Osteocyte (in vitro differentiated cells): ENCODE data around the gene ZNF778. TPM values are rescaled to one million over a fixed set of nuclear protein-coding genes. Genes with fewer than 3 reads are reported as not detected.

Experiments
- DNase-seq: peaks from one replicate; pipeline ENCODE4 v3.0.0; 2021; ENCODE audit warnings: mixed read lengths; ENCODE audit not compliant: unreplicated experiment; ENCODE audit errors: extremely low spot score
- H3K27ac Mint-ChIP-seq: one replicate; pipeline ENCODE4 v1.8.0; 2021; ENCODE audit warnings: mild to moderate bottlenecking, mixed read lengths; ENCODE audit not compliant: unreplicated experiment
- H3K27me3 Mint-ChIP-seq: one replicate; pipeline ENCODE4 v1.8.0; 2021; ENCODE audit warnings: mixed read lengths; ENCODE audit not compliant: unreplicated experiment
- H3K36me3 Mint-ChIP-seq: one replicate; pipeline ENCODE4 v1.8.0; 2021; ENCODE audit warnings: mixed read lengths; ENCODE audit not compliant: unreplicated experiment
- H3K4me1 Mint-ChIP-seq: one replicate; pipeline ENCODE4 v1.8.0; 2021; ENCODE audit warnings: mixed read lengths; ENCODE audit not compliant: unreplicated experiment
- H3K4me3 Mint-ChIP-seq: one replicate; pipeline ENCODE4 v1.8.0; 2021; ENCODE audit warnings: mild to moderate bottlenecking, moderate library complexity, mixed read lengths; ENCODE audit not compliant: unreplicated experiment
- H3K9me3 Mint-ChIP-seq: one replicate; pipeline ENCODE4 v1.8.0; 2021; ENCODE audit warnings: mixed read lengths; ENCODE audit not compliant: unreplicated experiment
- CTCF ChIP-seq: fragments of 200-600 bp; sonication (generic); IDR thresholded peaks from 2 replicates; pipeline ENCODE4 v1.5.0; 2021; ENCODE audit warnings: antibody characterized with exemption, mild to moderate bottlenecking, moderate library complexity
- total RNA-seq: library from RNA; stranded (reverse); gene quantifications from 2 replicates; pipeline ENCODE4 v1.2.1, GENCODE V29; 2021

ZNF778 gene
- total RNA-seq, 1 donor from 2014 or later, result 10.5 TPM

DNA sequence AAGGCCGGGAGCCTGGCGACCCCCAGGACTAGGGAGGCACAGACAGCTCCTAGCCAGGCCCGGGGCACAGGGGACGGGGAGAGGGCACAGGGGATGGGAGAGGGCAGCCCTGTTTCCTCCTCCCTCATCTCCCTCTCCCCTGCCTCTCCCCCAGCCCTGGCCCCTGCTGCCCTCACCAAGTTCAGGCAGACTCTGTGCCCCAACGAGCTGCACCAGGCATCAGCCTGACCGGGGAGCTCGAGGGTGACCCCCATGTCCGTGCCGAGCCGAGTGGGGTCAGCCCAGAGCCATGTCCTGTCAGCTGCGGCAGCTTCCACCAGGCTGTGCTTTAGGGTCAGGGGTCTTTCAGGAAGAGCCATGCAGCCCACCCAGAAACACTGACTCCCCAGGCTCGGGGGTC lies 40.0 kb upstream of the ZNF778 start:
- H3K4me3 Mint-ChIP-seq, result no peak overlapping the region
- H3K27ac Mint-ChIP-seq, result no peak overlapping the region
- H3K36me3 Mint-ChIP-seq, result no peaks in the 10 kb centered on the region
- no peaks in the 10 kb centered on the region for H3K9me3 Mint-ChIP-seq
- peaks cover 16% of the 10 kb centered on the region for H3K4me1 Mint-ChIP-seq
- no peak for DNase-seq
- H3K27me3 Mint-ChIP-seq, result no peaks in the 10 kb centered on the region
- no peak for TF ChIP-seq CTCF

- Mint-ChIP-seq H3K4me3 (no peak overlapping the region), H3K27me3 (no peaks in the 10 kb centered on the region), H3K36me3 (no peaks in the 10 kb centered on the region), H3K4me1 (peaks cover 9% of the 10 kb centered on the region), H3K9me3 (no peaks in the 10 kb centered on the region), H3K27ac (no peak overlapping the region)
- no peak for DNase-seq
- no peak for TF ChIP-seq CTCF
Observed at GRCh38 chr16:89178453-89179147, 38.9 kb upstream of the ZNF778 start.

GRCh38 chr16:89179148-89179484 lies 38.4 kb upstream of the ZNF778 start:
- Mint-ChIP-seq H3K4me1 (peaks cover 5% of the 10 kb centered on the region), H3K27ac (no peak overlapping the region), H3K36me3 (no peaks in the 10 kb centered on the region)

DNA sequence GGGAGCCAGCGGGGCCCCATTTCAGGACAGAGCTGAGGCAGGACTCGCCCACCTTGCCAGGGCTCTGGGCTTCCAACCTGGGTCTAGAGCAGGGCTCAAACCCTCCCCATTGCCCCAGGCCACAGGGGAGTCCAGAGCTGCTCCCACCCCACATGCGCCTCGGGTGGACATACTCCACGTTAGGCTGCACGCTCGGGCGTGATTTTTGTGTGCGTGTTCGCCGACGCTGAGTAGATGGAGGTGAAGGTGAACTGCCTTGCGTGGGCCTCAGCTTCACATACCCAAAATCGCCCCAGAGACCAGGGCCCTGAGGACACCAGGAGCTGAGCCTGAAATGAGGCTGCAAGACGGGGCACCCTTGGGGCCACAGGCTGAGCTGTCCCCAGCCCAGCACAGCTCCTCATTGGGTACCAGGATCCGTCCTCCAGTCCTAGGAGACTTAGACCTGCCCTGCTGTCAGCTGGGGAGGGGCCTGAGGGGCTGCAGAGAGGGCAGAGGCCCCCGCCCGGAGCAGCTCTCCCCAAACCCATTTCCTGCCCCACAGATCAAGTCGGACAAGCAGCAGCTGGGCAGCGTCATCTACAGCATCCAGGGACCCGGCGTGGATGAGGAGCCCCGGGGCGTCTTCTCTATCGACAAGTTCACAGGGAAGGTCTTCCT lies 37.7 kb upstream of the ZNF778 start:
- H3K27me3 Mint-ChIP-seq, result no peaks in the 10 kb centered on the region
- DNase-seq, result no peak
- no peaks in the 10 kb centered on the region for H3K9me3 Mint-ChIP-seq
- H3K4me1 Mint-ChIP-seq, result peaks cover 2% of the 10 kb centered on the region
- no peak overlapping the region for H3K27ac Mint-ChIP-seq
- H3K36me3 Mint-ChIP-seq, result no peaks in the 10 kb centered on the region
- no peak overlapping the region for H3K4me3 Mint-ChIP-seq
- TF ChIP-seq CTCF, result no peak

More at GRCh38 chr16:89179148-89179484, 38.4 kb upstream of the ZNF778 start:
- H3K27me3 Mint-ChIP-seq, result no peaks in the 10 kb centered on the region
- H3K4me3 Mint-ChIP-seq, result no peak overlapping the region
- no peak for DNase-seq
- H3K9me3 Mint-ChIP-seq, result no peaks in the 10 kb centered on the region
- no peak for TF ChIP-seq CTCF

DNA sequence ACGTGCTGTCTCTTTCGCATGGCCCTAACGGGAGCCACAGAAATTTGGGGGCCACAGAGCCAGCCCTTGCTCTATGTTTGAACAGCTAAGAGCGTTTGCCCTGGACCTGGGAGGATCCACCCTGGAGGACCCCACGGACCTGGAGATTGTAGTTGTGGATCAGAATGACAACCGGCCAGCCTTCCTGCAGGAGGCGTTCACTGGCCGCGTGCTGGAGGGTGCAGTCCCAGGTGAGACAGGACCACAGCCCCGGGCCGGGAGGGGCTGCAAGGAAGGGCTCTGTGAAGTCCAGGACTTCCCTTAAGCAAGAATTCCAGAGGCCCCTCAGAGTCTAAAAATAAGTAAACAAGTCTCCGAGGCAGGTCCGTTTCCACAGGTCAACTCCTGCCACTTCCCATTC lies 34.0 kb upstream of the ZNF778 start:
- Mint-ChIP-seq H3K36me3 (no peaks in the 10 kb centered on the region), H3K27me3 (no peaks in the 10 kb centered on the region), H3K4me3 (no peak overlapping the region), H3K9me3 (no peaks in the 10 kb centered on the region), H3K27ac (no peak overlapping the region), H3K4me1 (no peaks in the 10 kb centered on the region)
- no peak for TF ChIP-seq CTCF
- no peak for DNase-seq
